ENCODE results near the gene RBM6. TPM values are rescaled to one million over a fixed set of nuclear protein-coding genes. Genes with fewer than 3 reads are reported as not detected.

The RBM6 gene
- total RNA-seq, 1 experiment from 2014 or later: 74.1 TPM

DNA sequence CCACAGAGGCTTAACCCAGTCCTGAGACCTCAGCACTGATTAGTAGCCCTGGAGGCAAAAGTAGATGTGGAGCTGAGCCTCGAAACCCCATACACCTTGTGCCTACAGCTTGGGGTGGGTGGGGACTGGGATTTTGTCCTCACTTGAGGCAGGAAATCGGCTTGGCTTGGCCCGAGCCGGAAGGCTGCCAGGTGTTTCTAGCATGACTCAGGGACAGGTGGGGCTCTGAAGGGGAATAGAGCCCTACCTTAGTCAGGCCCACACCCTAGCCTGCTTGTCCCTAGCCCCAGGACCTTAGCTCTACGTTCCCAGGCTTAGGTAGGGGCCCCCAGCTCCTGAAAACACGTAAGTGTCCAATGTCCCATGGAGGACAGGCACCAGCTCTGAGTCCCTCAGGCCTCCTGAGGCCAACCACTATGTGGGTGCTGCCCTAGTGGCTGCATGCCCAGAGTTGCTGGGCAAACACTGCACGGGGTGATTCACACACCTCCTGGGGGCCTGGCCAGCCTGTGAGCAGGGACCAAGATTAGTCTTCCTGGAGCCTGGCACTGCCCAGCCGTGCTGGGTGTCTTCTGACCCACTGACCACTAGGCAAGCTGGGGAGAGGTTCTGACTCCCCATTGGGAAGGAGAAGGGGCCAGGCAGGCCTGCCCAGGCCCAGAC, 39.3 kb upstream of the RBM6 start:
- POLR2A ChIA-PET: no interaction called here
- TF ChIP-seq, protein P1, sequence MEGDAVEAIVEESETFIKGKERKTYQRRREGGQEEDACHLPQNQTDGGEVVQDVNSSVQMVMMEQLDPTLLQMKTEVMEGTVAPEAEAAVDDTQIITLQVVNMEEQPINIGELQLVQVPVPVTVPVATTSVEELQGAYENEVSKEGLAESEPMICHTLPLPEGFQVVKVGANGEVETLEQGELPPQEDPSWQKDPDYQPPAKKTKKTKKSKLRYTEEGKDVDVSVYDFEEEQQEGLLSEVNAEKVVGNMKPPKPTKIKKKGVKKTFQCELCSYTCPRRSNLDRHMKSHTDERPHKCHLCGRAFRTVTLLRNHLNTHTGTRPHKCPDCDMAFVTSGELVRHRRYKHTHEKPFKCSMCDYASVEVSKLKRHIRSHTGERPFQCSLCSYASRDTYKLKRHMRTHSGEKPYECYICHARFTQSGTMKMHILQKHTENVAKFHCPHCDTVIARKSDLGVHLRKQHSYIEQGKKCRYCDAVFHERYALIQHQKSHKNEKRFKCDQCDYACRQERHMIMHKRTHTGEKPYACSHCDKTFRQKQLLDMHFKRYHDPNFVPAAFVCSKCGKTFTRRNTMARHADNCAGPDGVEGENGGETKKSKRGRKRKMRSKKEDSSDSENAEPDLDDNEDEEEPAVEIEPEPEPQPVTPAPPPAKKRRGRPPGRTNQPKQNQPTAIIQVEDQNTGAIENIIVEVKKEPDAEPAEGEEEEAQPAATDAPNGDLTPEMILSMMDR (IDR thresholded peaks at IDR 0.05; ENCODE audit: insufficient read depth in 1 of 2, low read depth in 1 of 2, low read length in 1 of 2, severe bottlenecking in 1 of 2, unreplicated experiment in 1 of 2): no peak
- Mint-ChIP-seq H3K36me3 (ENCODE audit: insufficient read depth, unreplicated experiment) (peaks cover 5% of the 10 kb centered on the region), H3K27ac (ENCODE audit: unreplicated experiment) (no peak overlapping the region), H3K27me3 (ENCODE audit: insufficient read depth, unreplicated experiment) (no peaks in the 10 kb centered on the region), H3K4me1 (ENCODE audit: low read depth, unreplicated experiment) (peaks cover 1% of the 10 kb centered on the region), H3K4me3 (ENCODE audit: unreplicated experiment) (no peak overlapping the region), H3K9me3 (ENCODE audit: unreplicated experiment) (no peaks in the 10 kb centered on the region)
- DNase-seq: peak; percentile 23 to 76
- H3K4me3 ChIP-seq (ENCODE audit: low read depth, low read length): no peak overlapping the region
- H3K27me3 ChIP-seq (replicated peaks; ENCODE audit: control insufficient read depth, insufficient read depth, low read length): no peaks in the 10 kb centered on the region
- H3K36me3 ChIP-seq (ENCODE audit: control insufficient read depth, insufficient read depth, low read length): no peaks in the 10 kb centered on the region; the same call in 1 of the 2 replicates
- no peaks in the 10 kb centered on the region for H3K9me3 ChIP-seq
- peaks cover 35% of the 10 kb centered on the region for H3K4me1 ChIP-seq
- no TSS peak for BruUV-seq (replicated peaks)
- CTCF ChIA-PET: interaction anchor here (0.6 to 1.3 kb wide), 3 partner anchors 56 to 67 kb away, joined by 3 to 6 read pairs (median 3); no protein-coding TSS in a partner anchor
- intact Hi-C loops (cut with micrococcal nuclease; ENCODE audit: unreplicated experiment): loop anchor here (5.0 kb wide), 1 partner anchor 43 kb away; the partner anchor contains the start of gene TRAIP

DNA sequence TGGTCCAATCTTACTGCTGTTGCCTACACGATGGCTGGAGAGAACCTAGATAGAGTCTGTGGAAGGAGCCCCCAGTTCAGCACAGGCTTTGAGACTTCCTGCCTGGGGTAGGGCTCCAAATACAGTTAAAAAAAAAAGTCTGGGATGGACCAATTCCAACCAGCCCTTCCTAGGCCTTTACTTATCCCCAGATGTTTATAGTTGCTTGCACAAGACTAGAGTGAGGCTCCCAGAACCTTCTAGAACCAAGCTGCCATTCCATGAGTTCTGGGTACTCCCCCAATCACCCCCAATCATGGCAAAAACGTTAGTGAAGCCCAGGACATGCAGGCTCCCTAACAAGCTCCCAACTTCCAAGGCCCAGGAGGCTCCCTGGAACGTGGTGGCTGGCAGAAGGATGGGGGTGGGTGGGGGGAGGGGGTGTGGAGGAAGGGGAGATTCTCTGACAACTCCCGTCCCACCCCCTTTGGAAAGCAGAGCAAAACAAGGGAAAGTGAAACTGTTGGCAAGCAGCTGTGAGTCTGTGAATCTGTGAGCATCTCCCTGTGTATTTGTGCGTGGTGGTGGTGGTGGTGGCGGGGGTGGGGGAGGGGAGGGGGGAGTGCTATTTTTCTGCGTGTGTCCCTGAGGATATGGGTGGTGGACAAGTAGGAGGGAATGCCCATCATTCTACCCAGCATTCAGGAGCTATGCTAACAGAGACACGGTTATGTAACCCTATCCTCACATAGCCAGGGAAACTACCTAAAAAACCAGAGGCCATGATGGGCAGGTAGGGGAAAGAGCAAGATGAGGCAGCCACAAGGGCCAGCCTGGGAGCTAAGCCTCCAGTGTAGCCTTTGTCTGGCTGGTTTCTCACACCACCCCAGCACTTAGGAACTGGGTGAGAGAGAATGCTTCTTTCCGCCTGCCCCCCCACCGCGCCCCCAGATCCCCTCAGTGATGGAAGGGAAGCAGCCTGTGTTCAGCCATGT, 38.3 kb upstream of the RBM6 start:
- no peak overlapping the region for H3K4me3 ChIP-seq (ENCODE audit: low read depth, low read length)
- POLR2A ChIA-PET: no interaction called here
- TF ChIP-seq, protein P1 (IDR thresholded peaks at IDR 0.05; ENCODE audit: insufficient read depth in 1 of 2, low read depth in 1 of 2, low read length in 1 of 2, severe bottlenecking in 1 of 2, unreplicated experiment in 1 of 2): no peak
- Mint-ChIP-seq H3K36me3 (ENCODE audit: insufficient read depth, unreplicated experiment) (peaks cover 10% of the 10 kb centered on the region), H3K27ac (ENCODE audit: unreplicated experiment) (no peak overlapping the region), H3K9me3 (ENCODE audit: unreplicated experiment) (no peaks in the 10 kb centered on the region), H3K27me3 (ENCODE audit: insufficient read depth, unreplicated experiment) (no peaks in the 10 kb centered on the region), H3K4me3 (ENCODE audit: unreplicated experiment) (no peak overlapping the region), H3K4me1 (ENCODE audit: low read depth, unreplicated experiment) (peaks cover 7% of the 10 kb centered on the region)
- H3K27me3 ChIP-seq (replicated peaks; ENCODE audit: control insufficient read depth, insufficient read depth, low read length): no peaks in the 10 kb centered on the region
- no peaks in the 10 kb centered on the region for H3K9me3 ChIP-seq
- no peak for DNase-seq
- H3K36me3 ChIP-seq (ENCODE audit: control insufficient read depth, insufficient read depth, low read length): no peaks in the 10 kb centered on the region; the same call in 1 of the 2 replicates
- CTCF ChIA-PET: interaction anchor here (0.5 to 0.6 kb wide), 4 partner anchors 11 to 115 kb away, joined by 3 to 8 read pairs (median 4); partner anchors contain the start of gene IP6K1
- intact Hi-C loops (cut with micrococcal nuclease; ENCODE audit: unreplicated experiment): loop anchor here (5.0 kb wide), 1 partner anchor 44 kb away; the partner anchor contains the start of gene TRAIP
- H3K4me1 ChIP-seq: peaks cover 45% of the 10 kb centered on the region
- BruUV-seq (replicated peaks): no TSS peak

Data from Caco-2 (cell line).